K562 (cell line): ENCODE data around the gene SLC2A2.

Experiments used
- ARNT ChIP-seq, 2 experiments: fragments of 450-650 bp; IDR thresholded peaks; 2 replicates each; pipeline ENCODE4 v1.6.1; 2016; ENCODE audit warnings: mild to moderate bottlenecking in 1 of 2
- CHD2 ChIP-seq: IDR thresholded peaks from 2 replicates; pipeline ENCODE4 v1.6.1; 2011; ENCODE audit warnings: low read depth, low read length
- CTCF ChIP-seq, 3 experiments: IDR thresholded peaks in 2 of 3; conservative IDR thresholded peaks in 1 of 3; 2 replicates each; pipeline ENCODE4 v1.5.1; 2011 to 2012; ENCODE audit warnings: low read length in 3 of 3, mild to moderate bottlenecking in 3 of 3, control low read depth in 2 of 3, improper control_type of control experiment in 1 of 3, inconsistent platforms in 1 of 3, low read depth in 1 of 3, mixed read lengths in 1 of 3, moderate library complexity in 1 of 3; ENCODE audit not compliant: insufficient read depth in 2 of 3
- FOXM1 ChIP-seq, 2 experiments: fragments of 450-650 bp in 1 of 2; sonication (generic) in 1 of 2; formaldehyde crosslinking in 1 of 2; IDR thresholded peaks; 2 replicates each; pipeline versions ENCODE4 v1.6.1 to v1.9.0; 2017 to 2022; ENCODE audit warnings: low read depth in 2 of 2, mild to moderate bottlenecking in 2 of 2, missing genetic modification reagents in 1 of 2, moderate library complexity in 1 of 2
- MAFF ChIP-seq: IDR thresholded peaks from 2 replicates; pipeline ENCODE4 v1.6.1; 2012; ENCODE audit warnings: low read length, improper control_type of control experiment
- MEIS2 ChIP-seq: fragments of 450-650 bp; IDR thresholded peaks from 2 replicates; pipeline ENCODE4 v1.6.1; 2014; ENCODE audit warnings: mild to moderate bottlenecking; ENCODE audit not compliant: partially characterized antibody
- POLR2A ChIP-seq: fragments of 450-650 bp; conservative IDR thresholded peaks from 2 replicates; pipeline ENCODE4 v1.6.1; 2016
- RBM22 ChIP-seq: fragments of 200-400 bp; formaldehyde crosslinking; IDR thresholded peaks from 2 replicates; pipeline ENCODE4 v1.6.1; 2018; ENCODE audit warnings: low read length, low read depth; ENCODE audit not compliant: poor library complexity, severe bottlenecking
- SMC3 ChIP-seq: conservative IDR thresholded peaks from 2 replicates; pipeline ENCODE4 v1.6.1; 2011; ENCODE audit warnings: low read depth, low read length, improper control_type of control experiment; ENCODE audit not compliant: insufficient read depth
- STAT6 ChIP-seq: sonication (generic); formaldehyde crosslinking; IDR thresholded peaks from 2 replicates; pipeline ENCODE4 v1.8.1; 2023; ENCODE audit warnings: mild to moderate bottlenecking, missing genetic modification reagents
- TOE1 ChIP-seq, 2 experiments: fragments of 450-650 bp in 1 of 2; sonication (generic) in 1 of 2; formaldehyde crosslinking in 1 of 2; IDR thresholded peaks; 2 replicates each; pipeline versions ENCODE4 v1.7.1 to v1.8.0; 2016 to 2022; ENCODE audit warnings: borderline replicate concordance in 2 of 2, mild to moderate bottlenecking in 2 of 2, antibody characterized with exemption in 1 of 2, inconsistent platforms in 1 of 2, low read depth in 1 of 2, missing genetic modification reagents in 1 of 2, moderate library complexity in 1 of 2

- no peak for TF ChIP-seq TOE1 (IDR thresholded peaks at IDR 0.05; ENCODE audit: borderline replicate concordance)
- no peak for TF ChIP-seq TOE1 (CRISPR knock-in tag; IDR thresholded peaks at IDR 0.05; ENCODE audit: borderline replicate concordance, low read depth)
- 0 out of 2 replicates have a peak, but pooled peaks have one; percentile 13 for TF ChIP-seq SMC3
- no peak for TF ChIP-seq MAFF
- no peak for TF ChIP-seq POLR2A
- peak; percentile 45 to 74 (median 53); a peak in 5 of 6 replicates for TF ChIP-seq CTCF (IDR thresholded peaks at IDR 0.05 in 2 of 3, conservative IDR thresholded peaks at IDR 0.05 in 1 of 3; ENCODE audit: insufficient read depth in 2 of 3, low read depth in 1 of 3, low read length in 3 of 3)
- no peak for TF ChIP-seq FOXM1 (IDR thresholded peaks at IDR 0.05; ENCODE audit: low read depth)
- TF ChIP-seq FOXM1 (CRISPR knock-in tag; IDR thresholded peaks at IDR 0.05; ENCODE audit: low read depth), result no peak
- TF ChIP-seq STAT6 (CRISPR knock-in tag), result no peak
- TF ChIP-seq RBM22, result no peak
- no peak for TF ChIP-seq MEIS2
- TF ChIP-seq ARNT (IDR thresholded peaks at IDR 0.05), result no peak
- TF ChIP-seq CHD2, result no peak
These were observed 8.2 kb downstream of the SLC2A2 start for GRCh38 chr3:171018156-171018935.
